Endothelial cell of umbilical vein (primary cell): ENCODE data around the gene SFMBT2. TPM values are rescaled to one million over a fixed set of nuclear protein-coding genes. Genes with fewer than 3 reads are reported as not detected.

Experiments used
- BruUV-seq: library from RNA; stranded (reverse); fragments of 400-500 nt; replicated peaks from 2 replicates; lab custom pipeline; 2021; lab: Mats Ljungman, UMichigan
- CTCF ChIA-PET: fragments of 300-600, 350-600 bp; sonication (Branson Sonifier 250); formaldehyde crosslinking; loops from one replicate; lab custom pipeline; 2021; ENCODE audit warnings: antibody characterized with exemption, inconsistent platforms; lab: Charles Lee
- POLR2A ChIA-PET: fragments of 300-600, 350-600 bp; sonication (Branson Sonifier 250); formaldehyde crosslinking; loops from one replicate; lab custom pipeline; 2021; ENCODE audit warnings: antibody characterized with exemption, inconsistent platforms; lab: Charles Lee
- DNase-seq: peaks from one replicate; pipeline ENCODE4 v3.0.0-alpha.2; 2011; ENCODE audit warnings: low read depth, low spot score
- FAIRE-seq: peaks from 2 replicates; lab custom pipeline; 2011; peaks lifted over from hg19 to GRCh38; lab: Jason Lieb, UNC
- H2AFZ ChIP-seq: 2 replicates; pipeline ENCODE4 v1.6.0; 2012; ENCODE audit warnings: low read depth, low read length, control low read depth, inconsistent platforms
- H3K27ac ChIP-seq: 2 replicates; pipeline ENCODE4 v1.5.1; 2011; ENCODE audit warnings: low read depth, mild to moderate bottlenecking, control low read depth, low read length, moderate library complexity; ENCODE audit not compliant: insufficient read depth
- H3K27me3 ChIP-seq, 2 experiments: 2 replicates each; pipeline versions ENCODE4 v1.6.0 to v1.6.1; 2011; ENCODE audit warnings: low read length in 2 of 2, mixed read lengths in 1 of 2; ENCODE audit not compliant: control insufficient read depth in 2 of 2, insufficient read depth in 2 of 2
- H3K36me3 ChIP-seq, 2 experiments: 2 replicates in 1 of 2; 3 replicates in 1 of 2; pipeline ENCODE4 v1.5.1; 2011; ENCODE audit warnings: low read length in 2 of 2, mild to moderate bottlenecking in 1 of 2, moderate library complexity in 1 of 2; ENCODE audit not compliant: control insufficient read depth in 2 of 2, insufficient read depth in 2 of 2; ENCODE audit errors: extremely low read depth in 1 of 2
- H3K4me1 ChIP-seq: 3 replicates; pipeline ENCODE4 v1.5.1; 2011; ENCODE audit warnings: mild to moderate bottlenecking, low read length; ENCODE audit not compliant: control insufficient read depth, insufficient read depth; ENCODE audit errors: extremely low read depth
- H3K4me2 ChIP-seq: 2 replicates; pipeline ENCODE4 v1.6.1; 2011; ENCODE audit warnings: low read length, control low read depth, mixed read lengths; ENCODE audit not compliant: insufficient read depth
- H3K4me3 ChIP-seq, 3 experiments: fragments of 200-600 bp in 1 of 3; sonication (generic), shearing (Covaris generic) in 1 of 3; replicated peaks in 1 of 3; 2 replicates each; pipeline ENCODE4 v1.5.1; 2011 to 2016; ENCODE audit warnings: control low read depth in 3 of 3, low read length in 3 of 3, mild to moderate bottlenecking in 2 of 3, inconsistent platforms in 1 of 3, low read depth in 1 of 3, moderate library complexity in 1 of 3; ENCODE audit not compliant: insufficient read depth in 1 of 3
- H3K79me2 ChIP-seq: 2 replicates; pipeline ENCODE4 v1.6.0; 2012; ENCODE audit warnings: low read length, inconsistent platforms; ENCODE audit not compliant: control insufficient read depth, insufficient read depth
- H3K9ac ChIP-seq: replicated peaks from 2 replicates; pipeline ENCODE3; 2011; ENCODE audit warnings: low read length, control low read depth; ENCODE audit not compliant: insufficient read depth; ENCODE audit errors: extremely low read depth
- H3K9me1 ChIP-seq: replicated peaks from 3 replicates; pipeline ENCODE4 v1.6.0; 2011; ENCODE audit warnings: mild to moderate bottlenecking, low read length; ENCODE audit not compliant: control insufficient read depth, insufficient read depth; ENCODE audit errors: extremely low read depth
- H3K9me3 ChIP-seq: replicated peaks from 2 replicates; pipeline ENCODE4 v1.5.1; 2012; ENCODE audit warnings: low read length, inconsistent platforms; ENCODE audit not compliant: control insufficient read depth, insufficient read depth
- H4K20me1 ChIP-seq: replicated peaks from 2 replicates; pipeline ENCODE3; 2011; ENCODE audit warnings: mild to moderate bottlenecking, low read length; ENCODE audit not compliant: control insufficient read depth, insufficient read depth; ENCODE audit errors: extremely low read depth
- EZH2 ChIP-seq: IDR thresholded peaks from 2 replicates; pipeline ENCODE4 v1.6.1; 2012; ENCODE audit warnings: borderline replicate concordance, low read depth, mild to moderate bottlenecking, moderate library complexity, low read length, inconsistent platforms; ENCODE audit not compliant: severe bottlenecking
- FOS ChIP-seq: IDR thresholded peaks from 2 replicates; pipeline ENCODE4 v1.6.1; 2011; ENCODE audit warnings: mild to moderate bottlenecking, low read length, moderate library complexity, borderline replicate concordance; ENCODE audit not compliant: insufficient read depth
- GATA2 ChIP-seq: IDR thresholded peaks from 2 replicates; pipeline ENCODE4 v1.7.0; 2011; ENCODE audit warnings: low read depth, mild to moderate bottlenecking, moderate library complexity, mixed read lengths, low read length; ENCODE audit not compliant: insufficient read length, insufficient read depth
- JUN ChIP-seq: IDR thresholded peaks from 2 replicates; pipeline ENCODE4 v1.6.1; 2011; ENCODE audit warnings: borderline replicate concordance, low read depth; ENCODE audit not compliant: insufficient read length, insufficient read depth
- MYC ChIP-seq: IDR thresholded peaks from one replicate; pipeline ENCODE4 v1.6.1; 2011; ENCODE audit warnings: mild to moderate bottlenecking, low read depth, low read length
- POLR2A ChIP-seq: IDR thresholded peaks from 2 replicates; pipeline ENCODE4 v1.6.1; 2012; ENCODE audit warnings: low read depth, mild to moderate bottlenecking, control low read depth, low read length
- POLR2AphosphoS5 ChIP-seq: IDR thresholded peaks from 2 replicates; pipeline ENCODE4 v1.6.1; 2012; ENCODE audit warnings: low read depth, mild to moderate bottlenecking, control low read depth, low read length, moderate library complexity; ENCODE audit not compliant: insufficient read depth
- dilution Hi-C: fragments of 300-500 bp; cut with MboI; formaldehyde crosslinking; loops from one replicate; pipeline ENCODE4 v1.15.0; 2019; ENCODE audit warnings: low sequenced_read_pairs; ENCODE audit not compliant: extremely low pct_ligation_motif_present
- intact Hi-C: fragments of 100-400 bp; cut with micrococcal nuclease; formaldehyde crosslinking; loops from one replicate; pipeline ENCODE4 v1.10.0; 2022
- polyA plus RNA-seq, 4 experiments: library from polyadenylated mRNA; depleted of rRNA in 3 of 4; stranded (reverse) in 3 of 4; unstranded in 1 of 4; fragments of >200 nt; gene quantifications; 2 replicates each; pipeline versions ENCODE4 v1.2.1 to v1.2.3, GENCODE V29; 2011 to 2012; ENCODE audit warnings: missing spikeins in 1 of 4
- total RNA-seq: library from RNA; stranded (reverse); gene quantifications from 2 replicates; pipeline ENCODE4 v1.2.3, GENCODE V29; 2021
- TF ChIP-seq, protein P1 (sequence below): IDR thresholded peaks from 2 replicates; pipeline ENCODE4 v1.6.1; 2011; ENCODE audit not compliant: insufficient read depth, insufficient read length
- TF ChIP-seq, protein P2 (sequence below), 2 donors: IDR thresholded peaks; 1 replicate in 1 of 2; 2 replicates in 1 of 2; pipeline ENCODE4 v1.5.1; 2011; ENCODE audit warnings: low read length in 2 of 2, mild to moderate bottlenecking in 2 of 2, moderate library complexity in 2 of 2, control low read depth in 1 of 2, inconsistent platforms in 1 of 2, low read depth in 1 of 2; ENCODE audit not compliant: insufficient read depth in 1 of 2; ENCODE audit errors: extremely low read depth in 1 of 2

SFMBT2 gene
- total and polyA plus RNA-seq, 2 donors (not counting 3 experiments of a cell fraction or from before 2014, with no cell fraction given): 0.14 to 0.64 TPM

DNA sequence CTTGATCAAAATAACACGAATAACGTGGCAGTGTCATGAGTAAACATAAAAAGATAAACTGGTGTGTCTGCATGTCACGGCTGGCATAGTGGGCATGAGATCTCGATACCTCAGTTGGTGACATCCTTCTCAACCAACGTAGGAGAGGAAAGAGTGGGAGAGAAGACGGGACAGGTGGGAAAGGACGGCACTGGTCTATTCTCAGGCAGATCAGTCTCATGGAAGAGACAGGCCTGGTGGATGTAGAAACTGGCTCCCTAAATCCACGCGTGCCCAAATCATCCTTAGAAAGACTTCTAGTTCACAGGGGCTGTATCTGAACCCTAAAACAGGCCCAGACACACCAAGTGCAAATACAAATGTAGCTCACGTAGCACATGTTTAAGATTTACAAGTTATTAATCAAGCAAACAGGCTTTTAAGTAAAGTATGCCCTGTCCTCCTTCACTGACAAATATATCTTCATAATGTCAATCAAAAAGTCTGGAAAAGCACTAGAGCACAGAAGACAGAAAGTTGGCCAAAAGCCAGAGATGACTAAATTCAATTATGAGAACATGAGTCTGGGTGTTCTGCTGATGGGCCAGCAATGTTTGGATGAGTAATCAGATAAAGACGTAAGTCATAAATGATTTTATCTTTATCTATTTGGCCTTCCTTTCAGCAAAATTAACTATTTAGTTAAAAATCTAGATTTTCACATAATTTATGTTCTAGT is 56.3 kb downstream of the SFMBT2 start:
- no peaks in the 10 kb centered on the region for H3K4me1 ChIP-seq
- no peaks in the 10 kb centered on the region for H3K9me3 ChIP-seq
- H3K79me2 ChIP-seq: no peaks in the 10 kb centered on the region
- intact Hi-C loops (no loop called here), dilution Hi-C loops (no loop called here)
- H2AFZ ChIP-seq: no peak overlapping the region
- no peaks in the 10 kb centered on the region for H3K27me3 ChIP-seq
- DNase-seq: no peak
- no peaks in the 10 kb centered on the region for H3K9me1 ChIP-seq
- FAIRE-seq: no peak
- no peak overlapping the region for H3K27ac ChIP-seq
- ChIA-PET POLR2A (no interaction called here), CTCF (no interaction called here)
- H3K36me3 ChIP-seq: no peaks in the 10 kb centered on the region
- no peaks in the 10 kb centered on the region for H4K20me1 ChIP-seq
- TF ChIP-seq POLR2A (no peak), EZH2 (no peak), POLR2AphosphoS5 (no peak), JUN (no peak), FOS (no peak), MYC (no peak), GATA2 (no peak)
- TF ChIP-seq, protein P1, sequence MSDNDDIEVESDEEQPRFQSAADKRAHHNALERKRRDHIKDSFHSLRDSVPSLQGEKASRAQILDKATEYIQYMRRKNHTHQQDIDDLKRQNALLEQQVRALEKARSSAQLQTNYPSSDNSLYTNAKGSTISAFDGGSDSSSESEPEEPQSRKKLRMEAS: no peak
- TF ChIP-seq, protein P2, sequence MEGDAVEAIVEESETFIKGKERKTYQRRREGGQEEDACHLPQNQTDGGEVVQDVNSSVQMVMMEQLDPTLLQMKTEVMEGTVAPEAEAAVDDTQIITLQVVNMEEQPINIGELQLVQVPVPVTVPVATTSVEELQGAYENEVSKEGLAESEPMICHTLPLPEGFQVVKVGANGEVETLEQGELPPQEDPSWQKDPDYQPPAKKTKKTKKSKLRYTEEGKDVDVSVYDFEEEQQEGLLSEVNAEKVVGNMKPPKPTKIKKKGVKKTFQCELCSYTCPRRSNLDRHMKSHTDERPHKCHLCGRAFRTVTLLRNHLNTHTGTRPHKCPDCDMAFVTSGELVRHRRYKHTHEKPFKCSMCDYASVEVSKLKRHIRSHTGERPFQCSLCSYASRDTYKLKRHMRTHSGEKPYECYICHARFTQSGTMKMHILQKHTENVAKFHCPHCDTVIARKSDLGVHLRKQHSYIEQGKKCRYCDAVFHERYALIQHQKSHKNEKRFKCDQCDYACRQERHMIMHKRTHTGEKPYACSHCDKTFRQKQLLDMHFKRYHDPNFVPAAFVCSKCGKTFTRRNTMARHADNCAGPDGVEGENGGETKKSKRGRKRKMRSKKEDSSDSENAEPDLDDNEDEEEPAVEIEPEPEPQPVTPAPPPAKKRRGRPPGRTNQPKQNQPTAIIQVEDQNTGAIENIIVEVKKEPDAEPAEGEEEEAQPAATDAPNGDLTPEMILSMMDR (IDR thresholded peaks at IDR 0.05; ENCODE audit: extremely low read depth in 1 of 2, insufficient read depth in 1 of 2, low read depth in 1 of 2, low read length in 2 of 2): no peak
- no TSS peak for BruUV-seq
- no peak overlapping the region for H3K9ac ChIP-seq
- no peak overlapping the region for H3K4me2 ChIP-seq
- H3K4me3 ChIP-seq: no peak overlapping the region
